Measurements from ENCODE around the gene CXCR6. TPM values are rescaled to one million over a fixed set of nuclear protein-coding genes. Genes with fewer than 3 reads are reported as not detected.
A peak's percentile ranks its signal among the peaks of the same experiment; 100 is the strongest.

CXCR6 gene
- total and polyA plus RNA-seq, 2 of the 13 experiments (the other 11 are each of a cell fraction or from before 2014, with no cell fraction given): not detected

DNA sequence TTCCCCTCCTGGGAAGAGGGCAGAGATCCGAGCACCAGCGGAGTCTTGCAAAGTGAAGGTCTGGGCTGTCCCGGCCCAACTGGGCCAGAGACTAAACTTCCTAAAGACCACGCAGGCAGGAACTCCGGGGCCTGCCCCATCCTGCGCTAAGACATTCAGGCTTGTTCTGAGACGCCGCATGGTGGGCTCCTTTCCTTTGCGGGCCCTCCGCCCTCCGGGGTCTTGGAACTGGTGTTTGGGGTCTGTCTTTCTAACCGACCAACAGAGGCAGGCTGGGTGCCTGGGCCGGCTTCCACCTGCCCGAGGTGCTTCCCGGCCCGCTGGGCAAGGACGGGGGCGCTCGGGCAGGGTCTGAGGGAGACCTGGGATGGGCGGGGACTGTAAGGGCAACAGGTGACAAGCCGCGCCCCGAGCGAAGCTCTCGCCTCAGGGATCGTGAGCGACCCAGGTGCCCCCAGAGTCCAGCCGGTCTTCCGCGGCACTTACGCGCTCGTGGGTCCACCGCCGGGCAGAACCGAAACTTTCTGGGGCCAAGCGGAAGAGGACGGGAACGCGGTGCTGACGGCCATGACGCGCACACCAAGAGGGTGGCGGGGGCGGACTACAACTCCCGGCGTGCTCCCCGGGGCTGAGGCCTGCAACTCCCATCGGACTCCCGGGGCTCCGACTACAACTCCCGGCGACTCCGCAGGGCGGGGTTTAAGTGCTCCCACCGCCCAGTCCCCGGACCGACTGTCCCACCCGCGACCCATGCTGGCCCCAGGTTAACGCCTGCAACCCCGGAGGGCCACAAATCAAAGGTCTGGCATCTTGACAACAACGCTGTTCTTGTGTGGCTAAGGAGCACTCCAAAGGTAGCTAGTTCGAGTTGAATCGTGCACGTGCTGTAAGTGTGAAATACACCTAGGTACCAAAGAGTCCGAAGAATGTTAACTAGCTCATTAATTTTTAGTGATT, 52.2 kb downstream of the CXCR6 start, which contains the start of gene FYCO1 (continued):
- no peak for TF ChIP-seq GMEB2 (CRISPR knock-in tag; IDR thresholded peaks at IDR 0.05; ENCODE audit: low read depth)
- TF ChIP-seq MTA3 (CRISPR knock-in tag; IDR thresholded peaks at IDR 0.05): no peak
- no peak for TF ChIP-seq PAX8 (CRISPR knock-in tag; IDR thresholded peaks at IDR 0.05; ENCODE audit: borderline replicate concordance)
- TF ChIP-seq ZNF230 (CRISPR knock-in tag; IDR thresholded peaks at IDR 0.05): peak; percentile 71
- TF ChIP-seq BCLAF1 (IDR thresholded peaks at IDR 0.05): no peak
- no peak for TF ChIP-seq ZBTB42 (CRISPR knock-in tag; IDR thresholded peaks at IDR 0.05)
- TF ChIP-seq NFE2L1 (CRISPR knock-in tag; IDR thresholded peaks at IDR 0.05; ENCODE audit: borderline replicate concordance): peak; percentile 34; the same call in 1 of the 2 replicates
- no peak for TF ChIP-seq SCMH1 (CRISPR knock-in tag; IDR thresholded peaks at IDR 0.05; ENCODE audit: borderline replicate concordance)
- TF ChIP-seq GFI1 (CRISPR knock-in tag; IDR thresholded peaks at IDR 0.05; ENCODE audit: borderline replicate concordance): no peak; the same call in 1 of the 2 replicates
- peak; percentile 37; the same call in 1 of the 2 replicates for TF ChIP-seq TRAFD1 (CRISPR knock-in tag; IDR thresholded peaks at IDR 0.05; ENCODE audit: borderline replicate concordance)
- TF ChIP-seq GABPB1 (CRISPR knock-in tag; IDR thresholded peaks at IDR 0.05): peak; percentile 93
- TF ChIP-seq MTA1 (CRISPR knock-in tag; IDR thresholded peaks at IDR 0.05; ENCODE audit: borderline replicate concordance): no peak
- no peak for TF ChIP-seq DNMT3B (CRISPR knock-in tag; conservative IDR thresholded peaks at IDR 0.05)
- no peak for TF ChIP-seq ARID3A (IDR thresholded peaks at IDR 0.05; ENCODE audit: low read depth, low read length)
- TF ChIP-seq SNAPC5 (CRISPR knock-in tag; IDR thresholded peaks at IDR 0.05; ENCODE audit: borderline replicate concordance): no peak
- no peak for TF ChIP-seq ZNF530 (CRISPR knock-in tag; IDR thresholded peaks at IDR 0.05; ENCODE audit: low read depth)
- TF ChIP-seq ZNF441 (CRISPR knock-in tag; IDR thresholded peaks at IDR 0.05; ENCODE audit: borderline replicate concordance): peak; percentile 95
- TF ChIP-seq ZNF430 (CRISPR knock-in tag; IDR thresholded peaks at IDR 0.05): peak; percentile 69; the same call in 1 of the 2 replicates
- TF ChIP-seq ZNF567 (CRISPR knock-in tag; IDR thresholded peaks at IDR 0.05; ENCODE audit: borderline replicate concordance): peak; percentile 33; the same call in 1 of the 2 replicates
- peak; percentile 3; the same call in 1 of the 2 replicates for TF ChIP-seq CEBPG (CRISPR knock-in tag; IDR thresholded peaks at IDR 0.05)
- TF ChIP-seq HCFC1 (IDR thresholded peaks at IDR 0.05; ENCODE audit: low read depth, low read length): peak; percentile 90
